NCI-H1105 (cell line): Measurements from ENCODE around the gene PTGER1.
"Not testable (repeated sequence)": the region's sequence is repeated elsewhere in the genome, so short reads cannot be mapped to it uniquely, and the experiment has no call there.

Experiments used
- DNase-seq: peaks from one replicate; lab custom pipeline; 2025; lab: John Stamatoyannopoulos, UW

The PTGER1 gene, protein sequence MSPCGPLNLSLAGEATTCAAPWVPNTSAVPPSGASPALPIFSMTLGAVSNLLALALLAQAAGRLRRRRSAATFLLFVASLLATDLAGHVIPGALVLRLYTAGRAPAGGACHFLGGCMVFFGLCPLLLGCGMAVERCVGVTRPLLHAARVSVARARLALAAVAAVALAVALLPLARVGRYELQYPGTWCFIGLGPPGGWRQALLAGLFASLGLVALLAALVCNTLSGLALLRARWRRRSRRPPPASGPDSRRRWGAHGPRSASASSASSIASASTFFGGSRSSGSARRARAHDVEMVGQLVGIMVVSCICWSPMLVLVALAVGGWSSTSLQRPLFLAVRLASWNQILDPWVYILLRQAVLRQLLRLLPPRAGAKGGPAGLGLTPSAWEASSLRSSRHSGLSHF

DNA sequence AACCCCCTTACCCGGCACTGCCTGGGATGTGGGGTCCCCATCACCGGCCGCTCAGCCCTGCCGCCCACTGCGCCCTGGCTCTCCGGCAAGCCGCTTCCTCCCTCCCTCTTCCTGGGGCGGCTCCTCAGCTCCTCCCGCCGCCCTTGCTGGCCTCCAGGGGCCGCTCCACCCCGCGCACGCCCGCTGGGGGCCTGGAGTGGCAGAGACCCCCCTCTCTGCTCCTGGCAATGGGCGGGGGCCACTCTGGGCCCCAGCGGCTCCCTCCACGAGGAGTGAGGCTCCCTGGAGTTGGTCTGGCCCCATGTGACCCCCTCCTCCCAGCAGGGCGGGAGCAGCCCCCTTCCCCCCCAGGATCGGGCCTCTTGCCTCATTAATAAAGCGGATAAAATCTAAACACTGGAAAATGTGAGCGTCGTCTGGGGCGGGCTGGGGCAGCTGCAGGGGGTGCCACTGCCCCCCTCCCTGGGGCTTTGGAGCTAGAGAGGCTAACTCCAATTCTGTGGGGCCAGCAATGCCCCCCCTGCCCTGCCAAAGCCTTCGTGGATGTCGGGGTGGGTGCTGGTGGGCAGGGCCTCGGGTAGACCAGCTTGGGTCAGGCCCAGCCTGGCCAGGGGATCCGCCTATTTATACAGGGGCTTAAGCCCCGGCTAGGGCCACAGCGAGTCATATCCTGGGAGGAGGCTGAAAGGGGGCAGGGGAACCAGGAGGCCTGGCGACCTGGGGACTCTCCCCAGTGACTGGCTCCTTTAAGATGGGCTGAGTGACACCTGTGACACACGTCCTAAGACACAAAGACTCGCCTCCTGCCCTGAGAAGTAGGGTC is at the start of gene PTGER1:
Gene PTGER1, minus strand, starts transcription at position 104 of the 823 bp plus-strand sequence. CDS start 1,034 bp downstream, outside the sequence.
- DNase-seq, result no peak

DNA sequence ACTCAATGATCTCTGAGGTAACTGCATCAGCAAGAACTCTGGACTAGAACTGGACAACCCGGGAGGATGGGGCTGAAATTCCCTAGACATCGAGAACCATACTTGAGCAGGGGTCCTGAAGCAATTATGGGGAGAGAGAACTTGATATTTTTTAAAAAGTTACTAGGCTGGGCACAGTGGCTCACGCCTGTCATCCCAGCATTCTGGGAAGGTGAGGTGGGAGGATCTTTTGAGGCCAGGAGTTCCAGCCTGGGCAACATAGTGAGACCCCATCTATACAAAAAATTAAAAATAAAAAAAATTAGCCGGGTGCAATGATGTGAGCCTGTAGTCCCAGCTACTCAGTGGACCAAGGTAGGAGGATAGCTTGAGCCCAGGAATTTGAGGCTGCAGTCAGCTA is 45.4 kb upstream of the PTGER1 start:
- no peak for DNase-seq

DNA sequence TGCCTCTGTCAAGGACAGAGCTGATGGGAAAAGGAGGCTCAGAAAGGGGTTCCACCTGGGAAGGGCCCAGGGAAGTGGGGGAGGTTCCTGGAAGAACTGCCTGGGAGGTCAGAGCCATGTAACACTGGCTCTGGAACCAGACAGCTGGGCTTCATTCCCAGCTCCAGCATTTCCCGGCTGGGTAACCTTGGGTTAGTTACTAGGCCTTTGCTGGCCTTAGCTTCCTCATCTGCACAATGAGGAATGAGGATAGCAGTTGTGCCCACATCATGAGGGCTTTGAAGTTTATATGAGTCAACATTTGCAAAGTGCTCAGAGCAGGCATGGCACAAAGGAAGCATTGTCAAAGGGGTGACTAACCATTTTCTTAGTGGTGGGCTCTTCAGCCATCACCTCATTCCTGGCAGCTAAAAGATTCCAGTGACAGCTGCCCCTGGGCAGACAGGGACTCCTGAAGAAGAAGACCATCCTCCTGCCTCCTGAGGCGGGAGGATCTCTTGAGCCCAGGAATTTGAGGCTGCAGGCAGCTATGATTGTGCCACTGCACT is 44.8 kb upstream of the PTGER1 start:
- DNase-seq, result no peak

DNA sequence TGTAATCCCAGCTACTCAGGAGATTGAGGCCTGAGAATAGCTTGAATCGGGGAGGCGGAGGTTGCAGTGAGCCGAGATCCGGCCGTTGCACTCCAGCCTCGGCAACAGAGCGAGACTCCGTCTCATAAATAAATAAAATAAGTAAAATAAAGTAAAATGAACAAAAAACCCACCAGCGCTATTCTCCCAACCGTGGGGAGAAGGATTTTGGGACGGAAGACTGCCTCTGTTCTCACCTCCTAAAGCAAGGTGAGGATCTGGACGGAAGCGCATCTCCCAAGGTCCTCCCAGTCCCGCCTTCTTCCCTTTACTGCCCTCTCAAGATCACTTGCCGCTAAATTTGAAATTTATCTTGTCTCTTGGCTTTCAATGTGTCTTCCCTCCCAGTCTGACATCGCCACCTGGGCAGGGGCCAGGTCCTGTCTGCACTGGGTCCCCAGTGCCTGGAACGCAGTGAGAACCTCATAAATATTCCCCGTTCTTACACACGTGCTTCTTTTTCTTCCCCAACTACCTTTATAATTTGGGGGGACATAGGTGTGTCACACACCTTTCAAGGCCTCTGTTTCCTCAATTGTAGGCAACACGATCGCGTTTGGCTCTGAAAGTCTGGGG is 44.2 kb upstream of the PTGER1 start:
- no peak for DNase-seq

DNA sequence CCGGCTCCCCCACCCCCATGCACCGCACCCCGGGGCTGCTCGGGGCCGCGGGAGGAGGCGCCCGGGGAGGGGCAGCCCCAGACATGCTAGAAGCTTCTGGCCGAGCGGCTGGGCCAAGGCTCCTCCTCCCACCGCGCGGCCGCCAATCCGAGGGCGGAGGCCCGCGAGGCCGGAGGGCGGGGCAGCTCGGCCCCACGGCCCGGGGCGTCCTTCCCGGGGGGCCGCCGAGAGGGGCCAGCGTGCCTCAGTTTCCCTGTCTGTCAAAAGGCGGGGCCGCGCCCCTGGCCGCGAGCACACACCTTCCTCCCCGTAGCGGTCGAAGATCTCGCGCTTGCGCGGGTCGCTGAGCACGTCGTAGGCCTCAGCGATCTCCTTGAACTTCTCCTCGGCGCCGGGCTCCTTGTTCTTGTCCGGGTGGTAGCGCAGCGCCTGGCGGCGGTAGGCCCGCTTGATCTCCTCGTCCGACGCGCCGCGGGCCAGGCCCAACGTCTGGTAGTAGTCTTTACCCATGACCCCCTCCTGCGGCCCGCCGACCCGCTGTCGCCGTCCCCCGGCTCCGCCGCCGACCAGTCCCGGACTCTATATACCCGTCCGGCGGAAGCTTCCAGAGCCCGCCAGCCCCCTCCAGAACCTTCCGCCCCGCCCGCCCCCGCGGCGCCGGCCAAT is 42.8 kb upstream of the PTGER1 start, which contains the start of gene DNAJB1:
Gene DNAJB1, minus strand, starts transcription at position 558 of the 666 bp plus-strand sequence. Its CDS starts 48 bp downstream, at position 510.
- DNase-seq, result no peak

DNA sequence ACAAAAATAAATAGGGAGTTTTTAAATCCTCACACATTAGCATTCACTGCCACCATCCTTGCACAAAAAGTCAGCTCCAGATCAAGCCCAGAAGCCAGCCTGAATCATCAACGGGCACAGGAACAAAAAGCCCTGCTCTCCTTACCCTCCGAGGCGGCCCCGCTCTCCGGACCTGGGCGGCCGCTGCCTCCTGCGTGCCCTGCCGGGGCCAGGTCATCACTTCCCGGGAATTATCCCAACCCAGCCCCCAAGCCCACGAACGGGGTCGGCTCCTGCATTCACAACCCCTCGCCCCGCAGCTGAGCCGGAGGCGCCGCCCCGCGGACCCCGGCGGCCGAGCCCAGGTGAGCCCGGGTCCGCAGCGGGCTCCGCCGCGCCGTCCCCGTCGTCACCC is 42.3 kb upstream of the PTGER1 start:
- no peak for DNase-seq

DNA sequence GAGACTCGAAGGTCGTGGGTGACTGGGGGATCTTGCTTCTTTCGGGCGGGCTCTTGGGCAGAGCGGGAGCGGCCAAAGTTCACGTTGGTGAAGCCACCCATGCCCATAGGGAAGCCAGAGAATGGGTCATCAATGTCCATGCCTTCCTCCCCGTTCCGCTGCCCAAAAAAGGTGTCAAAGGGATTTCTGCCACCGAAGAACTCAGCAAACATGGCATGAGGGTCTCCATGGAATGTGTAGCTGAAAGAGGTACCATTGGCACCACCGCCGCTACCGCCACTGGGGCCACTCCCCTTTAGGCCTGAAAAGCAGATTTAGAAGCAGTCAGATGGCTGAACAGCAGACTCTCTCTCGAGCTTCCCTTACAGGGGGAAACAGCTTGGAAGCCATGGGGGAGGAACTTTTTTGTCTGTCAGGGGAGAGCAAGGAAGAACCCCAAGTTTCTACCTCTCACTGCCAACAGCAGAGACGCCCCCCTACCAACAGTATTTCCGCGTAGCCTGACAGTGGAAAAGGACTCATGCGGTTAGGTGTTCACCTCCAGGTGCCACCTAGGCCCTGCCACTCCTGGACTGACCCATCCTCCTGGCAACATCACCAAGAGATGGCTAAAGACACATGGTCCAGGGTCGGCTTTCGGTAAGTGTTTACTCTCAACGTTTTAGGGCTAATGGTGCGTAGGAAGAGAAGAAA is 41.7 kb upstream of the PTGER1 start:
- DNase-seq, result no peak

DNA sequence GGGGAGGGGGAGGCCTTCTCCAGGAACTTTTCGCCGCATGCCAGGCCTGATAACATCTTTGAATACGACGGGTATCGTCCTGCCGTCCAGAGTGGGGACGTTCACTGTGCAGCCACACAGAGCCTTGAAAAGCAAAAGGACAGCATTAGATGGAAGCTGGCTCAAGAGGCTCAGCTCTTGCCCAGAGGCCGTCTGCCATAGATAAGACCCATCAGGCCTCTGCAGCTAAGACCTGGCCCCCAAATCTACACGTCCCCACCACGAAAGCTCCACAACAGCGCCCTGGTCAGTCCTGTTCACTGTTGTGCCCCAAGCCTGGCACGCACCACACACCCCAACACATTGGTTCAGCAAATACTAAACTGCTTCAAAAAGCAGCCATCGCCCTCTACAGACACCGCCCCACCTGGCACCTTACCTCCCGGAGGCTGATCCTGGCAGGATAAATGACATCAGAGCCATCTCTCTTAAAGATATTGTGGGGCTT is 40.9 kb upstream of the PTGER1 start:
- DNase-seq, result no peak

DNA sequence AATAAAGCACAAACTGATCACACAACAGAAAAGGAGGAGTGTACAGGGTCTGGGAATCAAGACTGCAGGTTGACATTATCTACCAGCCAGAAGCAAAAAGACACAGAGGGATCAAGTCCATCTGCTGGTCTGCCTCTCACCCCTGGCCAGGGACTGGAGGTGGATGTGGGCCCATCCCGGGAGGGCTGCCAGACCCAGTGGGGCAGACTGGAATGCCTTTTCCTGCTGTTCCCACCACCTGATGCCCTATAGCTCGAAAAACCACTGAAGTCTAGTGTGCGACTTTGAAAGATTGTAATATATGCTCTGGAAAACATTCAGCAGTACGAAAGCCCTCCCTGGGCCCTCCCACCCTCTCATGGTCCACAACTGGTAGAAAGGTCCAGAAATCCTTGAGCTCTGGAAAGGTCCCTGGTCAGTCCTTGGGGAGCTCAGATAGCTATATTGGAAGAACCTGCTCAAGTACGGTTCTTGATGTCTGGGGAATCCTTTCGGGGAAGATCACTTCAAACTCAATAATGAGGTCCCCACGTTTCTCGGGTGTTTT is 40.4 kb upstream of the PTGER1 start:
- DNase-seq, result no peak

DNA sequence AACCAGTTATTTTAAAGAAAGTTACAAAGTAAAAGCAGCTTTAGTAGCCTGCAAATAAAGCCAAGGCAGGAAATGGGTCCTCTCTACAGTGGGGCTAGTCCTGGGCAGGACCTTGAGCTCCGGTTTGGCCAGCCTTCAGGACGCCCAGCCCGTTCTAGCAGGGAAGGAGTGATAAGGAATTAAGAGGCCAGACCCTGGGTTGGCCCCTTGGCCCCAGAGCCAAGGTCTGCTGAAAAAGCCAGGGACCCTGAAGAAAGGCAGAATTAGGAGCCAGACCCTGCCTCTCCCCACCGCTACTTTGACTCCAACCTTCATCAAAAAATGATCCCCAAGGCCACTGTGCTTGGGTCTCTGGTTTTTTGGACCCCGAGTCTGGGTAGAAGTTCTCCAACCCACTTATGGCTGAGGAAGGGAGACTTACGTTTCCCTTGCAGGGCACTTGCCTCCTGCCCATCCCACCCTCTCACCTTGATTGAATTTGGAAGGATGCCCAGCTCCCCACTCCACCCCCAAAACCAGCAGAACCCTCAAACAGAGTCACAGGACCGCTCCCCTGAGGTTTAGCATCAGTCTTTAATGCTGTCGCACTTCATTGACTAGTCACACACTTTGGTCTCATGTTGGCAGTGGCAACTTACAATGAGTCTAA is 39.2 kb upstream of the PTGER1 start:
- DNase-seq, result no peak

DNA sequence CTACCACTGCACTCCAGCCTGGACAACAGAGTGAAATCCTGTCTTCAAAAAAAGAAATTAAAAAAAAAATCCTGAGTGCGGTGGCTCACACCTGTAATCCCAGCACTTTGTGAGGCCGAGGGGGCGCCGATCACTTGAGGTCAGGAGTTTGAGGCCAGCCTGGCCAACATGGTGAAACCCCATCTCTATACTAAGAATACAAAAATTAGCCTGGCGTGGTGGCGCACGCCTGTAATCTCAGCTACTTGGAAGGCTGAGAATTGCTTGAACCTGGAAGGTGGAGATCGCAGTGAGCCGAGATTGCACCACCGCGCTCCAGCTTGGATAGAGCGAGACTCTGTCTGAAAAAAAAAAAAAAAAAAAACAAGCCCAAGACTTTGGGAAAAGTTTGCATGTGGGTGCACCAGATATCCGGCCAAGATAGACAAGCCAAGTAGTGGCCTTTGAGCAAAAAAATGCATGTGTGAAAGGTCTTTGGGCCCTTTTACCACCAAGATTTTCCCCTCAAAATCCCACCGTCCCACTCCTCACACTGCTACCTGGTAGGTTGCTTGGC is 37.3 kb upstream of the PTGER1 start:
- no peak for DNase-seq

DNA sequence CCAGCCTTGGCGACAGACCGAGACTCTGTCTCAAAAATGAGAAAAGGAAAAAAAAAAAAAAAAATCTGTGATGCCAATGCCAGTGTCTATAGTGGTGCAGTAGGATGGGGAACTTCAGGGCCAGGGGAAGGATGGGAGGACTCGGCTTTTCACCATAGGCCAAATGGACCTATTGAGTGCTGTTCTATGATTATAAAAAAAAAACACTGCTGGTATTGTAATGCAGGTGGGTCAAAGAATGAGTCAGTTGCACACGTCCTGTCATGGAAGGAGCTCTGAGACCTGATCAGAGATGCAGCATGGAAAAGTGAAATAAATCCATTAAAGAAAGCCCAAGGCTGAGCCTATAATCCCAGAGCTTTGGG is 36.1 kb upstream of the PTGER1 start:
- DNase-seq, result no peak

DNA sequence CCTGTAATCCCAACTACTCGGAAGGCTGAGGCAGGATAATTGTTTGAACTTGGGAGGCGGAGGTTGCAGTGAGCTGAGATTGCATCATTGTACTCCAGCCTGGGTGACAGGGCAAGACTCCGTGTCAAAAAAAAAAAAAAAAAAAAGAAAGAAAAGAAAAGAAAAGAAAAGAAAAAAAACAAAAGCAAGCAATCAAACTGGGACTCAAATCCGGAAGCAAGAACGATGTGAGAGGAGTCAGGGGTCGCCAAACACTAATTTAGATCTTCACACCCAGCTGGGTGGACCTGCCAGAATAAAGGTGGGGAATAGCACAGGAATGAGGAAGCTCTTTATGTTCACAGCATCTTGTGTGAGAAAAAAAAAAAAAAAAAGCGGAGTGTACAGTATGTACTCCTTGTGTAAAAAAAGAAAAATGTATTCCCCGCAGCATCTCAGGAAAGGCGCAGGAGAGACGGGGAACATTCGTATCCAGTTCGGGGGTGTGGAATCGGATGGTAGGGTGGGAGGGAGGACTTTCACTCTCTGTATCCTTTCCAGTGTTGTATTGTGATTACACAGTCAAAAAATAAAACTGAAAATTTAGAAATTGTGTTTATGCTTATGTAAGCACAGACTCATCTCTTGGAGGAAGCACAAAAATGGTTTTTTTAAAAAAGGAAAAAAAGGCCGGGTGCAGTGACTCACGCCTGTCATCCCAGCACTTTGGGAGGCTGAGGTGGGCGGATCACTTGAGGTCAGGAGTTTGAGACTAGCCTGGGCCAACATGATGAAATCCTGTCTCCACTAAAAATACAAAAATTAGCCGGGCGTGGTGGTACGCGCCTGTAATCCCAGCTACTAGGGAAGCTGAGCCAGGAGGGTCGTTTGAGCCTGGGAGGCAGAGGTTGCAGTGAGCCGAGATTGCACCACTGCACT is 35.4 kb upstream of the PTGER1 start:
- no peak for DNase-seq

DNA sequence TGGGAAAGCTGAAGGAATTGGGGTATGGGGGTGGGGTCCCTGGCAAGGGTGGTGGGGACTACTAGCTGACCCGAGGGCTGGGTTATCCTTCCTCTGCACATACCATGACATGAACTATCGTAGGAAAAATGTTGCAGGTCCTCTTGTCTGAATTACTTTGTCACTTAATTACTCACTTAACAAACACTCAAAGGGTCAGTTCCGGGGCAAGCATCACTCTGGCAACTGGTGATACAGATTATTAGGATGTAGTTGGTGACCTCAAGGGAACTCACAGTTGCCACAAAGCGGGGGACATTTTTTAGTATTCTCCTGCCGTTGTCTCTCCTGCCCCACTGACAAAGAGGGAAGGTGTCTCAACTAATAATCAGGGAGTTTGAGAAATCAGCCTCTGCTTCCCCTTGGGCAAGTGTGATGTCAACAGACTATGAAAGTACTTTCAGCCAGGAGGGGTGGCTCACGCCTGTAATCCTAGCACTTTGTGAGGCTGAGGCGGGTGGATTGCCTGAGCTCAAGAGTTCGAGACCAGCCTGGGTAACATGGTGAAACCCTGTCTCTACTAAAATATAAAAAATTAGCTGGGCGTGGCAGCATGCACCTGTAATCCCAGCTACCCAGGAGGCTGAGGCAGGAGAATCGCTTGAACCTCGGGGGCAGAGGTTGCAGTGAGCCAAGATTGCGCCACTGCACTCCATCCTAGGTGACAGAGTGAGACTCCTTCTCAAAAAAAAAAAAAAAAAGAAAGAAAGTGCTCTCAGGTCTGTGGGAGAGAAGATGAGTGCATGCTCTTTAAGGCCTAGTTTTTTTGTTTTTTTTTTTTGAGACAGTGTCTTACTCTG is 32.8 kb upstream of the PTGER1 start:
- no peak for DNase-seq

DNA sequence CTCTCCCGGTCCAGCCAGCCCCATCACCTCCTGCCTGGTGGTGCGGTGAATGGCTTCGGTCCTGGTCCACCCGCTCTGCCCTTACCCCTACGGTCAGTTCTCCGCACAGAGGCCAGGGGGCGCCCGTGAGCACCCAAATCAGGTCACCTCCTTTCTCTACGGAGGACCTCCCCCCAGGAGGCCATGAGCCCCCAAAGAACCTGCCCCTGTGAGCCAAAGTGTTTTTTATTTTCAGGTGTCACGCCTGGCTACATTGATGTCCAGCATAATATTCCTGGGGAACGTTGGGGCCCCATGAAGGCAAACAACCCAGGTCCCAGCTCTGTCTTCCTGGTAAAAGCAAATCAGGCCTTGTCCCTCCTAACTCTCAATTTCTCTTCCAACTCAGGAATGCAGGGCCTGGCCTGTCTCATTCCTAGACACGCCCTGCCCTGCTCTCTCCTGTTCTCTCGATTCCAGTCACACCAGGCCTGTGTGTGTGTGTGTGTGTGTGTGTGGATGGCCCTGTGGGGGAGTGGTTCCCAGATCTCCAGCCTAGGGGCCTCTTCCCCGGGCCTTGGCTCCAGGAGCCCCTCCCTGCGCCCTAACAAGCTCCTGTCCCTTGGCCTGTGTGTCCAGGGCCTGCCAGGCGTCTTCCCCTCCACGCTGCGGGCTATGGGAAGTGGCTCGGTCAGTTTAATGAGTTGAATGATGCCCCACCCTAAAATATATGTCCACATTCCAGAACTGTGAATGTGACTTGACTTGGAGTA is 30.5 kb upstream of the PTGER1 start:
- DNase-seq, result no peak

DNA sequence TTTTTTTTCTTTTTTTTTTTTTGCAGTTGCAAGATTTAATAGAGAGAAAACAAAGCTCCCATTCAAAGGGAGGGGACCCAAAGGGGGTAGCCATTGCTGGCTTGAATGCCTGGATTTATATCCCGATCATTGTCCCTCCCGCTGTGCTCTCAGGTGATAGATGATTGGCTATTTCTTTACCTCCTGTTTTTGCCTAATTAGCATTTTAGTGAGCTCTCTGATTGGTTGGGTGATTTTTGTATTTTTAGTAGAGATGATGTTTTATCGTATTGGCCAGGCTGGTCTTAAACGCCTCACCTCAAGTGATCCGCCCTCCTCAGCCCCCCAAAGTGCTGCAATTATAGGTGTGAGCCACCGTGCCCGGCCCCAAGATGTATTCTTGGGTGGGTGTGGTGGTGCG is 29.4 kb upstream of the PTGER1 start:
- DNase-seq, result not testable (repeated sequence)

DNA sequence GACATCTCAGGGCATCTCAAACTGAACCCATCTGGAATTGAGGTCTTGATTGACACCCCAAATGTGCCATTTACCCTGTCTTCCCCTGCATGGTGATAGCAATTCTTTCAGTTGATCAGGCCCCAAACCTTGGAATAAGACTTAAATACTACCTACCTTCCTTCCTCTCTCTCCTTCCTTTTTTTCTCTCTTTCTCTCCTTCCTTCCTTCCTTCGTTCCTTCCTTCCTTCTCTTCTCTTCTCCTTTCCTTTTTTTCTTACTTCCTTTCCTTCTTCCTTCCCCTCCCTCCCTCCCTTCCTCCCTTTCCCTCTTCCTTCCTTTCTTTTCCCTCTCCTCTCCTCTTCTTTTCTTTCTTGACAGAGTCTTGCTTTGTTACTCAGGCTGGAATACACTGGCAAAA is 28.1 kb upstream of the PTGER1 start:
- DNase-seq, result no peak
